Activated CD4-positive, alpha-beta T cell treated with anti-CD3 and anti-CD28 coated beads, Interleukin-2, amount 10 ng/mL, durations not matched to agents 24 days and 14 days (primary cell): ENCODE measurements around the gene SCAPER. TPM values are rescaled to one million over a fixed set of nuclear protein-coding genes. Genes with fewer than 3 reads are reported as not detected.
"Not testable (repeated sequence)": the region's sequence is repeated elsewhere in the genome, so short reads cannot be mapped to it uniquely, and the experiment has no call there.

Source experiments
- DNase-seq: peaks from one replicate; pipeline ENCODE4 v3.0.0; 2022
- H3K27ac Mint-ChIP-seq: one replicate; pipeline ENCODE4 v1.8.0; 2022; ENCODE audit warnings: mild to moderate bottlenecking, mixed read lengths
- H3K27me3 Mint-ChIP-seq: one replicate; pipeline ENCODE4 v1.8.0; 2022; ENCODE audit warnings: mixed read lengths
- H3K36me3 Mint-ChIP-seq: one replicate; pipeline ENCODE4 v1.8.0; 2022; ENCODE audit warnings: low read depth, mild to moderate bottlenecking, mixed read lengths
- H3K4me1 Mint-ChIP-seq: one replicate; pipeline ENCODE4 v1.8.0; 2021; ENCODE audit warnings: mixed read lengths
- H3K4me3 Mint-ChIP-seq: one replicate; pipeline ENCODE4 v1.8.0; 2022; ENCODE audit warnings: mild to moderate bottlenecking, moderate library complexity, mixed read lengths
- H3K9me3 Mint-ChIP-seq: one replicate; pipeline ENCODE4 v1.8.0; 2021; ENCODE audit warnings: mixed read lengths
- intact Hi-C: fragments of 100-400 bp; cut with micrococcal nuclease; formaldehyde crosslinking; loops from one replicate; pipeline ENCODE4 v1.15.1; 2023
- total RNA-seq: library from RNA; stranded (reverse); gene quantifications from 2 replicates; pipeline ENCODE4 v1.2.3, GENCODE V29; 2022

The SCAPER gene
- total RNA-seq, 1 donor from 2014 or later: 31.0 TPM

DNA sequence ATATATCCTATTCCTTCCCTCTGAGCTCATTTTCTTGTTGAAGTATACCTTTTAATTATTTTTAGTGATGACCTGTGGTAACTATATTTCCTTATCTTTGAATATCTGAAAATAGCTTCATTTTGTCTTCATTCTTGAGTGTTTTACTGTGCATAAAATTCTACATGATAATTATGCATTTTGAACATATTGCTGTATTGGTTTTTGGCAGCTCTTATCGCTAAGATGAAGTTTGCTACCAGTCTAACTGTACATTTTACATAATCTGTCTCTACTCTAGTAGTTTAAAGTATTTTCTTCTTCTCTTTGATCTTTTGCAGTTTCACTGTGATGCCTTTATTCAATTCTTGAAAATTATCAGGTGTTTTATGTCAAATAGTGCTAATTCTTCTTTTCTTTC, 379.0 kb downstream of the SCAPER start:
- intact Hi-C loops: no loop called here
- no peaks in the 10 kb centered on the region for H3K27me3 Mint-ChIP-seq
- H3K4me1 Mint-ChIP-seq: no peaks in the 10 kb centered on the region
- DNase-seq: no peak
- H3K36me3 Mint-ChIP-seq: no peaks in the 10 kb centered on the region
- H3K4me3 Mint-ChIP-seq: no peak overlapping the region
- H3K9me3 Mint-ChIP-seq: no peaks in the 10 kb centered on the region
- no peak overlapping the region for H3K27ac Mint-ChIP-seq

DNA sequence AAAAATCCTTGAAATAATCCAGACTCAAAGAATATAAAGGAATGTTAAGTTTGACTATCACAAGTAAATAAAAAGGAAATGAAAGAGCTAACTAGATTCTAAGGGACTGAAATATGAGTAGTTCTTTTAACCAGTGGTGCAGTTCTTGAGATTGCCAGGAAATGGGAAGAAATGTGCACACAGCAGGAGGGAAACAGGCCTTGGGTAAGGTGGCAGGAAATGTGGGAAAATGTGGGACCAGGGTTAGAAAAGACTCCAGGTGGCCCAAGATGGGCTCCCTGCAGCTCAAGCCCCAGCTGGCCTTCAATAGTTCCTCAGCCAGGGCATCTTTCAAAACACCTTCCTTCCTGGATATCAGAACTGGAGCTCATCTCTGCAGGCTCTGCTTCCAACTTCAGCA, 387.2 kb downstream of the SCAPER start:
- no peak for DNase-seq
- Mint-ChIP-seq H3K27me3 (no peaks in the 10 kb centered on the region), H3K27ac (no peak overlapping the region), H3K36me3 (no peaks in the 10 kb centered on the region), H3K4me1 (no peaks in the 10 kb centered on the region), H3K4me3 (no peak overlapping the region), H3K9me3 (no peaks in the 10 kb centered on the region)
- intact Hi-C loops: no loop called here

DNA sequence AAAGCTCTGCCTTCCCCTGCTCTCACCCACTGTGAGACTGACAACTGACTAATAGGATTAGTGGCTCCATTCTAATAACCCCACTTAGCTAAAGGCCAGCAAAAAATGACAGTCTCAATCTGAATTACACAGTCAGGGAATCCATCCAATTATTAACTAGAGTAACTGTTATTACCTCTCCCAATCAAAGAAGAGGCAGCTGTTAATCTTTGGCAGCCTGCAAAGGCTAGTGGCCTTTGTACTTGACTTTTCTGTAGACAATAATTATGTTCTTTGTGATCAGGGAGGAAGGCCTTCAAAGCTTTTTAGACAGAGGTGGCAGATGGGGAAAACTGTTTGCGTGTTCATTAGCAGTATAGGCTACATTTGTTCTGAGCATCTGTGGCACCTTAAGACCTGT, 390.9 kb downstream of the SCAPER start:
- intact Hi-C loops: no loop called here
- no peak for DNase-seq
- no peaks in the 10 kb centered on the region for H3K4me1 Mint-ChIP-seq
- H3K4me3 Mint-ChIP-seq: no peak overlapping the region
- no peaks in the 10 kb centered on the region for H3K27me3 Mint-ChIP-seq
- no peaks in the 10 kb centered on the region for H3K36me3 Mint-ChIP-seq
- H3K27ac Mint-ChIP-seq: no peak overlapping the region
- H3K9me3 Mint-ChIP-seq: no peaks in the 10 kb centered on the region

DNA sequence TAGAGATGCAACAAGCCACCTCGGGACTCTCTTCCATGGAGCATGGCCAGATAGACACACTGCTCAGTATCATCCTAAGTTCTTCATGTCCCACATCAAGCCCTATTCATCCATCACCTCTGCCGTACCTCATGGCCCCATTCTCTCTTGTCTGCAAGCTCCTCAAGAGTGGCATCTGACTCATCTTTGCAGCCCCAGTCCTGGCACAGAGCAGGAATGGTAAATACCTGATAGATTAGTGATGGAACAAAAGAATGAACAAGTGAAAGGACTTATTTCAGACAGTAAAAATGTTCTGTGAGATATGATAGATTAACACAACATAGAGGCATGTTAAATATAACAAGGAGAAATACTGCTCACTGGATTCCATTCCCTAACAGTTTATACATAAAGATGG, 392.2 kb downstream of the SCAPER start:
- Mint-ChIP-seq H3K27ac (no peak overlapping the region), H3K4me3 (no peak overlapping the region), H3K36me3 (no peaks in the 10 kb centered on the region), H3K27me3 (no peaks in the 10 kb centered on the region), H3K4me1 (no peaks in the 10 kb centered on the region), H3K9me3 (no peaks in the 10 kb centered on the region)
- intact Hi-C loops: no loop called here
- DNase-seq: no peak

DNA sequence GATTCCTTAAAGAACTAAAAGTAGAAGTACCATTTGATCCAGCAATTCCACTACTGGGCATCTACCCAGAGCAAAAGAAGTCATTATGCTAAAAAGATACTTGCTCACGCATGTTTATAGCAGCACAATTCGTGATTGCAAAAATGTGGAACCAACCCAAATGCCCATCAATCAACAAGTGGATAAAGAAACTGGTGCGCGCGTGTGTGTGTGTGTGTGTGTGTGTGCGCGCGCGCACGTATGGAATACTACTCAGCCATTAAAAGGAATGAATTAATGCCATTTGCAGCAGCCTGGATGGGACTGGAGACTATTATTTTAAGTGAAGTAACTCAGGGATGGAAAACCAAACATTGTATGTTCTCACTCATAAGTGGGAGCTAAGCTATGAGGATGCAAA, 394.5 kb downstream of the SCAPER start:
- H3K9me3 Mint-ChIP-seq, H3K27me3 Mint-ChIP-seq, intact Hi-C loops, H3K4me3 Mint-ChIP-seq, DNase-seq, H3K27ac Mint-ChIP-seq, H3K4me1 Mint-ChIP-seq, H3K36me3 Mint-ChIP-seq: not testable (repeated sequence)

DNA sequence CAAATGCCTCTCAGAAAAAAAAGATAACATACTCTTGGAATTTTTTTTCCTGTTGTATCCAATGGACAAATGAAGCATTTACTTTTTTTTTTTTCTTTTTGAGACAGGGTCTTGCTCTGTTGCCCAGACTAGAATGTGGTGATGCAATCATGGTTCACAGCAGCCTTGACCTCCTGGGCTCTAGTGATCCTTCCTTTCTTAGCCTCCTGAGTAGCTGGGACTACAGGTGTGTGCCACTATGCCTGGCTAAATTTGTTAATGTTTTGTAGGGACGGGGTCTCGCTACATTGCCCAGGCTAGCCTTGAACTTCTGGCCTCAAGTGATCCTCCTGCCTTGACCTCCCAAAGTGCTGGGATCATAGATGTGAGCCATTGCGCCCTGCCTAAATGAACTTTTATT, 401.3 kb downstream of the SCAPER start:
- no peak for DNase-seq
- Mint-ChIP-seq H3K4me1 (no peaks in the 10 kb centered on the region), H3K4me3 (no peak overlapping the region), H3K27me3 (no peaks in the 10 kb centered on the region), H3K36me3 (peaks cover 3% of the 10 kb centered on the region), H3K9me3 (no peaks in the 10 kb centered on the region), H3K27ac (no peak overlapping the region)
- intact Hi-C loops: no loop called here

DNA sequence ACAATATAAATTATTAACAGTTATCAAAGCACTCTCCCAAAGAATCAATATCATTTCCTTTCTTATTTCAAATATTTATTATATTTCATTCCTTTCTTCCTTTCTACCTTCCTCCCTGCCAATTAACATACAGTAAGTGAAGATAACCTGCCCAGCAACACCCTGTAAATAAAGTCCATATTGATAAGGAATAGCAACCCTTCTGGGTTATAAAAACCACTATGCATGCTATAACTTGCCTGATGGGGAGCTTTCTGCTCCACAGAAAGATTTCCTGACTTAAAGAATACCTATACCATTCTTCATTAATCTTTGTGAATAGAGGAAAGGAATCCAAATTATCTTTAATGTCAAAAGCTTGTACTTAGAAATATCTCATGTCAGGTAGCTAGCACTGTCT, 402.0 kb downstream of the SCAPER start:
- intact Hi-C loops: no loop called here
- Mint-ChIP-seq H3K4me1 (no peaks in the 10 kb centered on the region), H3K4me3 (no peak overlapping the region), H3K27me3 (no peaks in the 10 kb centered on the region), H3K27ac (no peak overlapping the region), H3K36me3 (peaks cover 3% of the 10 kb centered on the region), H3K9me3 (no peaks in the 10 kb centered on the region)
- DNase-seq: no peak

DNA sequence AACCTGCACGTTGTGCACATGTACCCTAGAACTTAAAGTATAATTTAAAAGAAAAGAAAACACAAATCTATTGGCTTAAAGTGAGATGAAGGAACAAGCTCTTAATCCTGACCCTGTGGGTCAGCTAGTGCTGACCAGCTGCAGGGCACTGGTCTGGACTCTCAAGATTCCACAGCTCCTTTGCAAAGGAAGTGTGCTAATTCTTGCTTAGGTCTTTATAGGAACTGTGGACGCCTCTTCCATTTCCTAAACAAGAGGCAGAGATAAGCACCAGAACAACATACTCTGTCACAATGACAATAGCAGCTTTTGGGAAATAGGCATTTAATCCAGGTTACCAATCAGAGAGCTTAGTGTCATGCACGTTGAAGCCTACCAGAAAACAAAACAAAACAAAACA, 402.5 kb downstream of the SCAPER start:
- no peaks in the 10 kb centered on the region for H3K4me1 Mint-ChIP-seq
- no peaks in the 10 kb centered on the region for H3K27me3 Mint-ChIP-seq
- H3K27ac Mint-ChIP-seq: no peak overlapping the region
- no peak for DNase-seq
- intact Hi-C loops: no loop called here
- H3K36me3 Mint-ChIP-seq: peaks cover 3% of the 10 kb centered on the region
- no peaks in the 10 kb centered on the region for H3K9me3 Mint-ChIP-seq
- H3K4me3 Mint-ChIP-seq: no peak overlapping the region

DNA sequence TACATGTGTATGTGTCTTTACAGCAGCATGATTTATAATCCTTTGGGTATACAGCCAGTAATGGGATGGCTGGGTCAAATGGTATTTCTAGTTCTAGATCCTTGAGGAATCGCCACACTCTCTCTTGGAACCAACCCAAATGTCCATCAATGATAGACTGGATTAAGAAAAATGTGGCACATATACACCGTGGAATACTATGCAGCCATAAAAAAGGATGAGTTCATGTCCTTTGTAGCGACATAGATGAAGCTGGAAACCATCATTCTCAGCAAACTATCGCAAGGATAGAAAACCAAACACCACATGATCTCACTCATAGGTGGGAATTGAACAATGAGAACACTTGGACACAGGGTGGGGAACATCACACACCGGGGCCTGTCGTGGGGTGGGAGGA, 403.0 kb downstream of the SCAPER start:
- H3K4me3 Mint-ChIP-seq, H3K27me3 Mint-ChIP-seq, H3K36me3 Mint-ChIP-seq, H3K27ac Mint-ChIP-seq, DNase-seq, H3K9me3 Mint-ChIP-seq, intact Hi-C loops, H3K4me1 Mint-ChIP-seq: not testable (repeated sequence)

DNA sequence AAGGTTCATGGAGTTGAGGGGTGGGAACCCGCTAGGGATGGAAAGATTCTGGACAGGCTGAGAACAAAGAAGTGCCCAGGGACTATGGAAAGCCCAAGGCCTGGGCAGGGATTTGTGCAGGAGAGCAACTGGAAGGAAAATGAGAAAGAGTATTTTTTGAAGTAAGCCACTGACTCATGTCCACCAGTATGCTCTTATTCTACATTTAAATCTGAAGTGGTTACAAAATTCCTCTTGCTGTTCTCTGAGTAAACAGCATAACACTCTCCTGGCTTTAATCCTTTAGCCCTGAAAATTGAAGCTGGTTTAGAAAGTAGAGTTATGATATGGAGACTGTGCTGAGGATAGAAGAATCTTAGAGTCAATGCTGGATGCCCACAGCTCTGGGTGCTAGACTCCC, 403.4 kb downstream of the SCAPER start:
- intact Hi-C loops: no loop called here
- no peaks in the 10 kb centered on the region for H3K4me1 Mint-ChIP-seq
- no peak overlapping the region for H3K27ac Mint-ChIP-seq

DNA sequence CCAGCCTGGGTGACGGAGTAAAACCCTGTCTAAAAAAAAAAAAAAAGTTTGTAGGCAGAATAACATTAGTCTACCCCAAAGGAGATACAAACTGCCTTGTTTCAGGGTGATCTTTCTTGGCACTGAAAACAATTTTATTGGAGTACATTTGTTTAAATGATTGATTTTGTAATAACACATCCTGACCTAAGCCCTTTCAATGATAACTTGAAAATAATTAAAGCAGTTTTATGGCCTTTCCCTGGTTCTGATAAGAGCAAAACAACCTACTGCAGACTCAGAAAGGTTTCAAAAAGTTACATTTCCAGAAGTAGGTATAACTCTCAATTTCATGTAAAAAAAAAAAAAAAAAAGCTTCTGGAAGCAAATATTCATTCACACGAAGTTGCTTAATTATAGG, 404.1 kb downstream of the SCAPER start:
- H3K4me1 Mint-ChIP-seq: no peaks in the 10 kb centered on the region

More for the DNA sequence above, 403.4 kb downstream of the SCAPER start:
- Mint-ChIP-seq H3K36me3 (peaks cover 3% of the 10 kb centered on the region), H3K9me3 (no peaks in the 10 kb centered on the region), H3K27me3 (no peaks in the 10 kb centered on the region), H3K4me3 (no peak overlapping the region)
- DNase-seq: no peak

DNA sequence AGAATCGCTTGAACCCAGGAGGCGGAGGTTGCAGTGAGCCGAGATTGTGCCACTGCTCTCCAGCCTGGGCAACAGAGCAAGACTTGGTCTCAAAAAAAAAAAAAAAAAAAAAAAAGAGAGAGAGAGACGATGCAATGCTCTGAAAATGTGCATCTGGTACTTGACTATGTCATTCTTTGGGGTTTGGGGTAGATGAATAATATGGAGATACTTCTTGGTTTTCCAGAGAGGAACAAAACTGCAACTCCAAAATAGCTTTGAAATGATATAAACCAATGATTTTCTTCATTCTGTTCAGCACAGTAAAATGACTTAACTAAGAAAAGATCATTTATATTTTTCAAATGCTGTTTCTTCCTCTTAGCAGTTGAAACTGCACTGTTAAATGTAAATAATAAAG, 409.7 kb downstream of the SCAPER start:
- no peaks in the 10 kb centered on the region for H3K36me3 Mint-ChIP-seq
- DNase-seq: no peak
- no peak overlapping the region for H3K4me3 Mint-ChIP-seq
- no peaks in the 10 kb centered on the region for H3K9me3 Mint-ChIP-seq
- no peak overlapping the region for H3K27ac Mint-ChIP-seq
- intact Hi-C loops: no loop called here
- H3K27me3 Mint-ChIP-seq: no peaks in the 10 kb centered on the region
- H3K4me1 Mint-ChIP-seq: no peaks in the 10 kb centered on the region

More for the DNA sequence above, 404.1 kb downstream of the SCAPER start:
- intact Hi-C loops: no loop called here
- Mint-ChIP-seq H3K27ac (no peak overlapping the region), H3K4me3 (no peak overlapping the region), H3K36me3 (peaks cover 3% of the 10 kb centered on the region), H3K9me3 (no peaks in the 10 kb centered on the region), H3K27me3 (no peaks in the 10 kb centered on the region)
- DNase-seq: no peak

DNA sequence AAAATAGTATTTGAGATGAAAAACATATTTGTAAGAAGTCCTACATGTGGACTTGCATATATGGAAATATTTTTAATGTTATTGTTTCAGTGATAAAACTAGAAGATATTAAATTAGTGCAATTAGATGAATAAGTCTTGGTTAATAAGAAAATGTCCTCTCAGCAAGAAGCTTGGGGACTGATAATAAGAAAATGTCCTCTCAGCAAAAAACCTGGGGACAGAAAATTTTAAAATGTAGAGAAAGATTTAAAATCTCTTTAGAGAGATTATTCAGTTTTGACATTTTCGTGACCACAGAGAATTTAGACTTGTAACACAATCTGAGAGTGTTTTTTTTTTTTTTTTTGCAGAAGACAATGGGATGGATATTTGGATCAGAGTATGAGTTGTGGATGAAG, 412.6 kb downstream of the SCAPER start:
- no peak for DNase-seq
- Mint-ChIP-seq H3K36me3 (no peaks in the 10 kb centered on the region), H3K4me1 (no peaks in the 10 kb centered on the region), H3K27me3 (peaks cover 1% of the 10 kb centered on the region), H3K9me3 (no peaks in the 10 kb centered on the region), H3K27ac (no peak overlapping the region), H3K4me3 (no peak overlapping the region)
- intact Hi-C loops: no loop called here

DNA sequence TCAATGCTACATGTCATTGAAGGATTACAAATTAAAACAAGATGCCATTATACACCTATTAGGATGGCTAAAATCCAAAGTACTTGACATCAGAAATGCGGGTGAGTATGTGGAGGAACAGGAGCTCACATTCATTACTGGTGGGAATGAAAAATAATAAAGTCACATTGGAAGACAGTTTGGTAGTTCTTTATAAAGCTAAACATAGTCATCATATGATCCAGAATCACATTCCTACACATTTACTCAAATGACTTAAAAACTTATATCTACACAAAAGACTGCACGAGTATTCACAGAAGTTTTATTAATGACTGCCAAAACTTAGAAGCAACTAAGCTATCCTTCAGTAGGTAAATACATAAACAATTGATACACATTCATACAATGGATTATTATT, 421.4 kb downstream of the SCAPER start:
- H3K27ac Mint-ChIP-seq: no peak overlapping the region
- H3K9me3 Mint-ChIP-seq: peaks cover 4% of the 10 kb centered on the region
- no peak overlapping the region for H3K4me3 Mint-ChIP-seq
- H3K4me1 Mint-ChIP-seq: no peaks in the 10 kb centered on the region
- intact Hi-C loops: no loop called here
- no peak for DNase-seq
- no peaks in the 10 kb centered on the region for H3K36me3 Mint-ChIP-seq
- H3K27me3 Mint-ChIP-seq: no peaks in the 10 kb centered on the region

DNA sequence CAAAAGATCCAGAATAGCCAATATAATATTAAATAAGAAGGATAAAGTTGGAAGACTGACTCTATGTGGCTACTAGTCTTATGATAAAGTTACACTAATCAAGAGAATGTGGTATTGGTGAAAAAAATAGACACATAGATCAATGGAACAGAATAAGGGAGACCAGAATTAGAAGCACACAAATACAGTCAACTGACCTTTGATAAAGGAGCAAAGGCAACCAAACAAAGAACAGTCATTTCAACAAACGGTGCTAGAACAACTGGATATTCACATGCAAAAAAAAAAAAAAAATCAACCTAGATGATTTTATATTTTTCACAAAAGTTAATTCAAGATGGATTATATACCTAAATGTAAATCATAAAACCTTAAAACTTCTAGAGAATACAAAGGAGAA, 422.1 kb downstream of the SCAPER start:
- DNase-seq: no peak
- Mint-ChIP-seq H3K36me3 (no peaks in the 10 kb centered on the region), H3K4me1 (no peaks in the 10 kb centered on the region), H3K27me3 (no peaks in the 10 kb centered on the region), H3K27ac (no peak overlapping the region), H3K9me3 (peaks cover 4% of the 10 kb centered on the region), H3K4me3 (no peak overlapping the region)
- intact Hi-C loops: no loop called here

DNA sequence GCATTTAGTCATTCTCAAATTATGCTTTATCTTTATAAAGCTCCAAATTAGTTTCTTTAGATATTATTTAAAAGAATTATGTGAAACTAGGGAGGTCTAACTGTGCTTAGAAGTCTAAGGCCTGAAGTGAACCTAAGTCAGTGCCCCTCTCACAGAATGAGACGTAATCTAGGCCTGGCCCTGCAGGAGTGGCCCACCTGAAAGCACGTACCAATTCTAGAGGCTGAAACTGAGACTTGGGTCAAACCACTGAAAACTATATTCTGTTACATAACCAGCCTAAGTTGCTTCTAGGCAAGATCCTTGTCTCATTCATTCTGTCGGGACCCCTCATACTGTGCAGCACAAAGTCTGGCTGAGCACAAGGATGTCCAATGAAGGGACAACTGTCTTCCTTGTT, 424.9 kb downstream of the SCAPER start:
- DNase-seq: no peak
- Mint-ChIP-seq H3K36me3 (no peaks in the 10 kb centered on the region), H3K4me1 (no peaks in the 10 kb centered on the region), H3K27me3 (no peaks in the 10 kb centered on the region), H3K4me3 (no peak overlapping the region), H3K9me3 (no peaks in the 10 kb centered on the region), H3K27ac (no peak overlapping the region)
- intact Hi-C loops: no loop called here
